Measurements from ENCODE around the gene SLC2A1. TPM values are rescaled to one million over a fixed set of nuclear protein-coding genes. Genes with fewer than 3 reads are reported as not detected.
A peak's percentile ranks its signal among the peaks of the same experiment; 100 is the strongest.

Gene SLC2A1
- total and polyA plus RNA-seq, 9 of the 15 experiments (the other 6 are each of a cell fraction or from before 2014, with no cell fraction given) = 12.6 to 153 (median 48.0) TPM

GRCh38 chr1:42958488-42959319, at the start of gene SLC2A1 (continued):
- no peak for TF ChIP-seq ID3 (CRISPR knock-in tag; IDR thresholded peaks at IDR 0.05)
- TF ChIP-seq ID3 (tag; IDR thresholded peaks at IDR 0.05) = peak; percentile 82; the same call in 1 of the 2 replicates
- no peak for TF ChIP-seq ZNF347 (CRISPR knock-in tag; IDR thresholded peaks at IDR 0.05; ENCODE audit: low read depth)
- TF ChIP-seq ASH1L (IDR thresholded peaks at IDR 0.05; ENCODE audit: borderline replicate concordance, low read depth, partially characterized antibody) = no peak
- no peak for TF ChIP-seq HNRNPUL1 (IDR thresholded peaks at IDR 0.05; ENCODE audit: low read length)
- peak; percentile 71; the same call in 1 of the 2 replicates for TF ChIP-seq TGIF2 (CRISPR knock-in tag; IDR thresholded peaks at IDR 0.05)
- TF ChIP-seq EZH2 (IDR thresholded peaks at IDR 0.05; ENCODE audit: borderline replicate concordance, low read depth, low read length) = no peak
- peak; percentile 34; the same call in 1 of the 2 replicates for TF ChIP-seq HNRNPL (IDR thresholded peaks at IDR 0.05; ENCODE audit: low read depth, low read length)
- peak; percentile 97 for TF ChIP-seq POLR2G (IDR thresholded peaks at IDR 0.05; ENCODE audit: low read depth, low read length)
- no peak for TF ChIP-seq TRIM28 (IDR thresholded peaks at IDR 0.05)
- TF ChIP-seq U2AF2 (optimal IDR thresholded peaks at IDR 0.05; ENCODE audit: low read depth, low read length) = no peak
- TF ChIP-seq CBFA2T3 (IDR thresholded peaks at IDR 0.05) = no peak; the same call in 1 of the 2 replicates
- TF ChIP-seq SNRNP70 (optimal IDR thresholded peaks at IDR 0.05; ENCODE audit: low read depth, low read length) = no peak
- no peak for TF ChIP-seq NR3C1 (CRISPR knock-in tag; IDR thresholded peaks at IDR 0.05)
- TF ChIP-seq SP1 (CRISPR knock-in tag; IDR thresholded peaks at IDR 0.05) = peak; percentile 78
- TF ChIP-seq RREB1 (CRISPR knock-in tag; IDR thresholded peaks at IDR 0.05) = no peak
- no peak for TF ChIP-seq SIX5 (IDR thresholded peaks at IDR 0.05; ENCODE audit: borderline replicate concordance in 1 of 2, insufficient read depth in 1 of 2, low read depth in 1 of 2, low read length in 2 of 2)
- no peak for TF ChIP-seq CSDE1 (IDR thresholded peaks at IDR 0.05)
- no peak for TF ChIP-seq NFIX (CRISPR knock-in tag; IDR thresholded peaks at IDR 0.05; ENCODE audit: low read depth)
- TF ChIP-seq E2F3 (CRISPR knock-in tag; IDR thresholded peaks at IDR 0.05) = no peak
- peak; percentile 90 for TF ChIP-seq HMGN3 (IDR thresholded peaks at IDR 0.05; ENCODE audit: borderline replicate concordance, extremely low read depth, insufficient read length, low read depth, low read length)
- 0 out of 2 replicates have a peak, but pooled peaks have one; percentile 21 for TF ChIP-seq TAF7 (tag; IDR thresholded peaks at IDR 0.05)
- 0 out of 2 replicates have a peak, but pooled peaks have one; percentile 21 for TF ChIP-seq ZNF695 (CRISPR knock-in tag; IDR thresholded peaks at IDR 0.05)
- no peak for TF ChIP-seq HEY1 (CRISPR knock-in tag; IDR thresholded peaks at IDR 0.05; ENCODE audit: borderline replicate concordance)
